ENCODE results near the gene C1orf122.
A peak's percentile ranks its signal among the peaks of the same experiment; 100 is the strongest.

Gene C1orf122

DNA sequence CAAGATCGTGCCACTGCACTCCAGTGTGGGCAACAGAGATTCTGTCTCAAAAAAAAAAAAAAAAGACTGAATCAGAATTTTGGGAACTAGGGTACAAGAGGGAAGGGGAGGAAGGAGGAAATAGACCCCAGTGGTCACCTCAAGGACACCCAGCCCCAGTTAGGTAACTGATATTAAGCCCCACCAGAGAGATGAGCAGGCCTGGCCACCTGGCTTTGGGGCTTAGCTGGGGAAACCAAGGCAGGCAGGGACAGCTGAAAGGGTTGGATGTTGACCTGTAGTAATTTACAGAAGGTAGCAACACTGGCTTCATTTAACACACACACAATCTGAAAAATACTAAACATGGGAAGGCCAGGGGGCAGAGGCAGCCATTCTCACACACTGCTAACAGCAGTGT lies 5.2 kb upstream of the C1orf122 start:
- no peak for DNase-seq

DNA sequence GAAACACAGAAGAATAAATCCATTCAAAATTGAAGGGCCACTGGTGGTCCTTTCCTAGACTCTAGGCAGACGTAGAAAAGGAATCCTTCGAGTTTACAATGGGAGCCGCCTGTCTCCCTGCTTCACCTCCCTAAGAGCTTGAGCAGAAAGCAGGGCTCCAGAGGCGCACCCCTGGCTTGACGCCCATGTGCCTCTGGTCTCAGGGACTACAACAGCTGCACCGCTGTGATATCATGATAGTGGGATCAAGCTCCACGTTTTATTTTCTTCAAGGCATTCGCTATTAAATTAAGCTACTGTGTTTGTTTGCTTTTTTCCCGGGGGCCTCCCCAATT lies 403 bp upstream of the C1orf122 start:
- no peak for DNase-seq

DNA sequence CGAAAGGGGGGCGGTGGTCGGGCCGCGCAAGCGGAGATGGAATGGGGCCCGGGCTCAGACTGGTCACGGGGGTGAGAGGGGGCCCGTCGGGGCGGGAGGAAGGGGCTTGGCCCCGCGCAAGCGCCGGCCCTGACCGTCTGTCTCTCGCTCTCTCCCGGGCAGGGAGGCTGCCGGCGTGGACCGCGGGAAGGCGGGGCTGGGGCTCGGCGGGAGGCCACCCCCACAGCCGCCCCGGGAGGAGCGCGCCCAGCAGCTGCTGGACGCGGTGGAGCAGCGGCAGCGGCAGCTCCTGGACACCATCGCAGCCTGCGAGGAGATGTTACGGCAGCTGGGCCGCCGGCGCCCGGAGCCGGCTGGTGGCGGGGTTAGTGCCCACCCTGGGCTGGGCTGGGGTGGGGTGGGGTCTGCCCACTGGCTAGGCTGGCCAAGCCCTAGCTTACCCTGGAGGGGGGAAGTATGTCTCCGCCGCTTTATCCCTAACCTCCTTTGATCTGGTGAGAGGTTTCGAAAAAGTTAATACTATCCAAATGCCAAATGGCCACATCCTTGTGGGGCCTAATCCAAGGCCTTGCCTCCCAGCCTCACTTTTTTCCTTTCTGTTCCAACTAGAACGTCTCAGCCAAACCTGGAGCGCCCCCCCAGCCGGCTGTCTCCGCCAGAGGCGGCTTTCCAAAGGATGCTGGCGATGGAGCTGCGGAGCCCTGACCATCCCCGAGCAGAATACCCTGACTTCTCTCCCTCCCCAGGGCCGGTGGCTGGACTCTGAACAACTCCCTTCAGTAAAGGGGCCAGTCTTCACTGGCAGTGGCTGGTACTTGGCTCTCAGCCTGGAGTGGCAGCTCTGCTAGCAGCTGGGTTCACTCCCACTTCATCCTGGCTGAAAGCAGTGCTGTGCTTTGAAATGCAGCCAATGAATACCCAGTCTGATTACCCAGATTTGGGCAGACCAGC lies 1.1 kb downstream of the C1orf122 start:
- no peak for DNase-seq

DNA sequence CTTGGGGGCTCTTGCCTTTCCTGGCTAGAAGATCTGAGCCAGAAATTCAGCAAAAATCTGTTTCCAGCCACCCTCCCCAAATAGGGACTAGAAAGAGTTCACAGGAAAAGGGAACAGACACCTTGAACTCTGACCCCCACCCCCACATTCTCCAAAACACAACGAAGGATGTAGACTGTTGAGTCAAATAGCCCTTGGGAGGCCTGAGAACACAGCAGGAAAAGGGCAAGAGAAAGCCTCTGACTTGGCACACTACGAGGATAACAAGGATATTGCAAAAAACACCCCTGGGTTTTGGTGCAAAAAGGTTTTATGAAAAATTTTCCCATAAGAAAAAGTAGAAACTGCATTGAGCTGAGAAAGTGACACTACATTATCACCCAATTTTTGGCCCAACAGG lies 2.4 kb downstream of the C1orf122 start:
- no peak for DNase-seq

DNA sequence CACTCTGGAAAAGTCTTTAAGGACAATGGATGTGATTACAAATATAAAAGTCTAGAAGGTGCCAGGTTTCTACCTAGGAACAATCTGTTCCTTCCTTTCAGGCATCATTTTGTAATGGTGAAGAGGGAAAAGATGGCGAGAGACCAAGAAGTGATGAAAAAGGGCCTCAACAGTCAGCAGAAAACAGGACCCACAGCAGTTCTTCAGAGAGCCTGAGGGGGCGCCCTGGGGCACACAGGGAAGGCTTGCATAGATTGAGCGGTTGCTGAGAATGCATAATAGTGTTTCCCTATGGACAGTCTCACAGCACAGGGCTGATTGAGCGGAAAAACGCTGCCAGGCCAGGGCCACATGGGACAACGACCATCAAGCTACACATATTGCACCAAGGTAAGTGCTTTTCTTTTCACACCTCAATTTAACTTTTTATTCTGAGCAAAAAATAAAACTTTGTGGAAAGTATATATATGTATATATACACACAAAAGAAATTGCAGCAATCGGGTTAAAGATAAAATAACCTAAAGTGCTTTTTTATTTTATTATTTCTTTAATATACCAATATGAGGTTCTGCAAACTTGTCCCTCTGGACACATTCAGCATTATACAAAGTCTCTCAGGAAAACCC lies 3.6 kb downstream of the C1orf122 start:
- peak; percentile 67 for DNase-seq

DNA sequence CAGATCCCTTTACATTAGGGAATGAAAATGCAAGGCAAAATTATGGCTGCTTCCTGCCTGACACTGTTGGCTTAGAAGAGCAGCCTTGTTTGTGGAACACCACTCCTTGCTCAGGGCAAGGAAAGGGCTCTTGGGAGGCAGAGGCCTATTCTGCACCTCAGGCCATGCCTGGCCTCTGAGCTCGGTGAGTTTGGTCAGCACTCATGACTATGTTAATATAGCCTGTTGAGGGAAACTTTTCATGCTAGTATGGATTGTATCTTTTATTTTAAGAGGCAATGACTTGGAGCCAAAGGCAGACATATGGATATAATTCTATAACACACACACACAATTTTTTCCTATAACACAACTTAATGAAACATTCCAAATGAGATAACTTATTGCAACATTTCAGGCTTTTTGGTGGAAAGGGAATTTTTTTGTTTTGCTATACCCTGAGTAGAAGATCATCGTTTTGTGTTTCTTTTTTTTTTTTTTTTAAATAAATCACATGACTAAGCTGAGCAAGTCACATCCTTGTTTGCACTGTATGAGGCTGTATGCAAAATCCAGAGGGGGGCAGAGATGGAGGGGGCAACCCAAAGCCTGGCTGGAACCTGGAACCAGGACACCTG lies 6.0 kb downstream of the C1orf122 start:
- DNase-seq = no peak

DNA sequence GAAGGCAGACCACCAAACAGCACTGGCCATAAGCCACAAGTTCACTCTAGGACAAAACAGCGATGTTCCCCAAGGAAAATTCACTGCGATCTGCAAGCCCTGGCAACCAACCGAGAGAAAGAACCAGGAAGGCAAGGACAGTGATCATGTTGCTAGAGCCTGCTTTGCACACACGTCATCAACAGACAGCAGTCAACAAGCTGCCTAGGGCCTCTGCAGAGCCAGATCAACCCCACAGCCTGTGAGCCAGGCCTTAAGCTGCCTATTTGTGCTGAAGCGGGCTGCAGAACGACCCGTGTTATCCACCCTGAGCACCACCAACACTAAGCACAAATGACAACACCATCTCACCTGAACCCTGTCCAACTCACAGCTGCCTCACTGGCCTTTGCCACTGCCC lies 6.7 kb downstream of the C1orf122 start:
- DNase-seq = no peak

DNA sequence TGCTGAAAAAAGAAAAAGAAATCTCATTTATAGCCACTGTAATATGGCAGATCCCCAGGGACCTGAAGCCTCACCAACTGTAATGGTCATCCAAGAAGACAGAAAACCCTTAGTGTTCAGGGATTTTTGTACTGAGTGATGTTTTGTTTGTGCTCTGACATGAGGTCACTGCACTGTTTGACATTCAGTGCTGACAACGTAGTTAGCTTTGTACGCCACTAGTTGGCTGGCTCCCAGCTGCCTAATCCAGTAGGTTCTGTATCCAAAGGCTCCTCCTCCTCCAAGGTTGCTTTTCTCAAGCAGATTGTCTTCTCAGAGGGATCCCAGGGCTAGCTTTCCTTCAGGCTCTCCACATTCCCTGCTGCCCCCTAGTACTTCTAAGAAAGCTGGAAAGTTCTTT lies 9.9 kb downstream of the C1orf122 start:
- no peak for DNase-seq

DNA sequence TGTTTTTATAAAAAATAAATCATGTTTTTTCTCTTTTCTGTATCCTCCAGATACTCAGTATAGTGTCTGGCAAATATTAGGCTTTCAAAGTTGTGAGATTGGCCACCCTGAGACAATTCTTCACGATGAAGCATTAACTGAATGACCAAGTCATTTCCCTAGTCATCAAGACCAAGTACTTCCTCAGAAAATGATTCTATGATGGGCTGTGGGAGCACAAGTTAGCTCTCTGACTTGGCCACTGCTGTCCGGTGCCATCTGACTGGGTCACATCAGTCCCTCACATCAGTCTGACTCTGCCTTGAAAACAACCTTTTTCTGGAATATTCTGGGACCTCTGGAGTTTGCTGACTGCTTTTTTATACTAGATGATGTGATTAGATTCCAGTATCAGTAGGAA lies 13.9 kb downstream of the C1orf122 start:
- no peak for DNase-seq

DNA sequence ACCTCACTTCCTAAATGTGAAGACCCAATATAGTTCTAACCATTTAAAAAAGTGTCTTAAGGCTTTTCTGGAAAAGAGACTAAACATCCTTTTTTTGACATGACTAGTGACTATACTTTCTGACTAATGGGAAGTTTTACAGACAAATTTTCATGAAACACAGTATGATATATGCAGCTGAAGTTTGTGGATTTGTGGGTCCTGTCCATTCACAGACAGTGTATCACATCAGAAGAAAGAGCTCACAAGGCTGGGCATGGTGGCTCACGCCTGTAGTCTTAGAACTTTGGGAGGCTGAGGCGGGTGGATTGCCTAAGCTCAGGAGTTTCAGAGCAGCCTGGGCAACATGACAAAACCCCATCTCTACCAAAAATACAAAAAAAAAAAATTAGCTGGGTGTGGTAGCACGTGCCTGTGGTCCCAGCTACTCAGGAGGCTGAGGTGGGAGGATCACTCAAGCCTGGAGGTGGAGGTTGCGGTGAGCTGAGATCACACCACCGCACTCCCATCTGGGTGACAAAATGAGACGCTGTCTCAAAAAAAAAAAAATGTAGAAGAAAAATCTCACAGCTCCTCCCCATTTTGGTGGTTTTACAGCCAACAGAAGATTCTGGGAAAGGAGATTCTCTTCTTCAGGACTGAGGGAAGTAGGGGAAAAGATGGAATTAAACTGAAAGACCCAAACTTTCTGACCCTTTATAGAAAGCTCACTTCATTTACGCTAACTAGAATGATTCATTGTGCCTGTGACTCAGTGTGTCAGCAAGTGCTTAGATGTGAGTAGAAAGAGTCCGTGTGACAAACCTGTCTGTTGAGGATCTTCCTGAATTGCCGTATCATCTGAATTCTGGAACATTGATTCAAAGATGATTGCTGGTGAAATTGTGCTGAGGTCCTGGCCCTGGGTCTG lies 15.6 kb downstream of the C1orf122 start:
- no peak for DNase-seq

DNA sequence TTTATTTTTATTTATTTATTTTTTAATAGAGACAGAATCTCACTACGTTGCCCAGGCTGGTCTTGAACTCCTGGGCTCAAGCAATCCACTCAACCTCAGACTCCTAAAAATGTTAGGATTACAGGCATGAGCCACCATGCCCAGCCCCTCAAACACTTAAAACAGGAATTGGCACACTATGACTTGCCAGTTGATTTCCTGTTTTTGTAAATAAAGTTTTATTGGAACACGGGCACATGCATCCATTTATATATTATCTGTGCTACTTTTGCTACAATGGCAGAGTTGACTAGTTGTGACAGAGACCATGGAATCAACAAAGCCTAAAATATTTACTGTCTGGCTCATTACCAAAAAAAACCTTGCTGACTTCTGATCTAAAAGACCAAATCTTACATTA lies 16.4 kb downstream of the C1orf122 start:
- no peak for DNase-seq

DNA sequence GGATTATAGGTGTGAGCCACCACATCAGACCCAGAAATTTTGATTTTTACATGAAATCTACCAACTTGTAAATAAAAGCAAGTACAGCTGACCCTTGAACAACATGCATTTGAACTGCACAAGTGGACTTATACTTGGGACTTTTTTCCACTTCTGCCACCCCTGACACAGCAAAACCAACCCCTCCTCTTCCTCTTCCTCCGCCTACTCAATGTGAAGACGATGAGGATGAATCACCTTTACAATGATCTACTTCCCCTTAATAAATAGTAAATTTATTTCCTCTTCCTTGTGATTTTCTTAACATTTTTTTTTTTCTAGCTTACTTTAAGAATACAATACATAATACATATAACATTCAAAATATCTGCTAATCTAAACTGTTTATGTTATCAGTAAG lies 17.9 kb downstream of the C1orf122 start:
- no peak for DNase-seq

DNA sequence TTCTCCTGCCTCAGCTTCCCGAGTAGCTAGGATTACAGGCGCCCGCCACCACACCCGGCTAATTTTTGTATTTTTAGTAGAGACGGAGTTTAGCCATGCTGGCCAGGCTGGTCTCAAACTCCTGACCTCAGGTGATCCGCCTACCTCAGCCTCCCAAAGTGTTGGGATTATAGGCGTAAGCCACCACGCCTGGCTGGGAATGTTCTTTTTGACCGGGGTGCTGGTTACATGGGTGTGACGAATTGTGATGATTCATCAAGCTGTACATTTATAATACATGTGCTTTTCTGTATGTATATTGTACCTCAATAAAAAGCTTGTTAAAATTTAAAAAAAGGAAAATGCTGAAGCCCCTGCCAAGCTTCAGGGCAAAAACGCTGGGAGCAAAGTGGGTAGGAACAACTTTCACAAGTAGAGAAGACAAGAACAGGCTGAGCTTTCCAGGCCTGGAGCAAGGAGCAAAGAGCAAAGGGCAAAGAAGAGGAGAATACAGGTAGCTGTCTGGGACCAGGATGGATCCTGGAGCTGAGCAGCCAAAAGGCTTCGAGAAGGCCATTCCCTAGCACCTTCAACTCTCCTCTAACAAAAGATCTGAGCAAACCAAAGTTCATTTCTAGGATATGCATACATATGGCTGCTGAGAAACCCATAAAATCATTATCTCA lies 21.0 kb downstream of the C1orf122 start:
- no peak for DNase-seq

DNA sequence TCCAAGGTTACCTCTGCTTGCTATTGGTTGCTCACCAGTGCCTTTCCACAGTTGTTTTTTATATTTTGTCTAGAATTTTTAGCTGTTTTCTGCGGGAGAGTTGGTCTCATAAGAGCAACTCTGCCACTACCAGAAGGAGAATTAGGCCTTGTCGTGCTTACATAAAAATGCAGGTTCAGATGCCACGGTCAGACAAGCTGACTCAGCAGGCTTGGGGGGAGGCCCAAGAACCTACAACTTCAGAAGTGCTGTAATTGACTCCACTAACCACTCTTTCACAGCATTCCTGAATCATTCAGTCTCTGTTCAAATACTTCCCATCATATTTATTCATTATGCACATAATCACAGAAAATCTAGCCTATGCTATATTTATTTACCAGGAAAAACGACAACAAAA lies 23.5 kb downstream of the C1orf122 start:
- no peak for DNase-seq

DNA sequence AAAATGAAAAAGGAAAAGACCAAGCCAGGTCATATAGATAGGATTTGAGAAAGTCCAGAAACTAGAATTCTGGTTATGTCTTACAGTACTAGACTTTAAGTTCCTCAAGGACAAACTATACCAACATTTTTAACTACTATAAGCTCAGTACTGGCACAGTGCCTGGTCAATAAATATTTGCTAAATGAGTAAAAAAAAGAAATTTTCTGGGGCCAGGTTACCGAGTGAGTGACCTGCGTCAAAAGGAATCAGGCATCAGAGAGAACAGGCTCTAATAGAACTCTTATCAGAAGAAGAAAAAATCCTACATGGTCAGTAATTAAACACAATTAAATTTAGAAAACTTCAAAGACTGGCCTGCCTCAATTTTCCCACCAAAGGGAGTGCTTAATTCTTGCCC lies 24.2 kb downstream of the C1orf122 start:
- DNase-seq = no peak

DNA sequence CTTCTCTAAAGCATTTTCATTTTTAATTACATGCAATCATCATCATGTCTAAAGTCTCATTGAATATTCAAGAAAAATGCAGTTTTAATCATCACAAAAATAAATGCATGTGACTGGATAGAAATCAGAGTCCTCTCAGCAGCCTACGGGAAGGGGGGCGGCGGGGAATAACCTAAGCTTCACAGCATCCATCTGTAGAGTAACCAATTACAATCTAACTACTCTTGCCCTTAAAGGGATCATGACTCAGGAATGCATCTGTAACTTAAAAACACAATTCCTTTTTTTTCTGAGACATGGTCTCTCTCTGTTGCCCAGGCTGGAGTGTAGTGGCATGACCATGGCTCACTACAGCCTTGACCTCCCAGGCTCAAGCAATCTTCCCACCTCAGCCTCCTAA lies 29.2 kb downstream of the C1orf122 start:
- DNase-seq = no peak

DNA sequence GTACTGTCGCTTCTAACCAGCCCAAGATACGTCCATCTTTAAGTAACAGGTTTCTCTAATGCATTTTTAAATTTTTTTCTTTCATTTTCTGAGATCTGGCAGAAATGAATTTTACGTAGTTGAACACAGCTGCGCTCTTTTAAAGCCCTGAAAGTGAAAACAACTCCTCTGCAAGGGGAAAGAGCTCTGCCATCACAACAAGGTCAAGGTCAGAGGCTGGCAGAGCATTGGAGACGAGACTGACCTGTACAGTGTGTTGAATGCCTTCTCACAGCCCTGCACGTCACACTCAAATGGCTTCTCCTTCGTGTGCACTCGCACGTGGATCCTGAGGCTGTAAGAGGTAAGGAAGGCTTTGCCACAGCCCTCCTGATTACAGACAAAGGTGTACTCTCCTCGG lies 32.1 kb downstream of the C1orf122 start:
- DNase-seq = no peak

DNA sequence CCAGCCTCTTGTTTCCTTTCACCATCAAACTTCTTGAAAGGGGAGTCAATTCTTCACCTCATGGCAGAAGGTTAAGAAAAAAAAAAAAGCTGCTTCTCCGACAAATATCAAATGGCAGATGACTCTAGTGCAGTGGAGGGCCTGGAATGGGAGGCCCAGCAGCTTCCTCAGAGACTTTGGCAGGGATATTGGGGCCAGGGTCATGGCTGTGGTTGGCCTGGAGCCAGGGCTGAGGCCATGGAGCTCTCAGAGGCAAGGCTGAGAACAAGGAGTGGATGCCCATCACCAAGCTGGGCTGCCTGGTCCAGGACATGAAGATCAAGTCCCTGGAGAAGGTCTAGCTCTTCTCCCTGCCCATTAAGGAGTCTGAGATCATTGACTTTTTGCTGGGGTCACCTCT lies 33.1 kb downstream of the C1orf122 start:
- DNase-seq = no peak

DNA sequence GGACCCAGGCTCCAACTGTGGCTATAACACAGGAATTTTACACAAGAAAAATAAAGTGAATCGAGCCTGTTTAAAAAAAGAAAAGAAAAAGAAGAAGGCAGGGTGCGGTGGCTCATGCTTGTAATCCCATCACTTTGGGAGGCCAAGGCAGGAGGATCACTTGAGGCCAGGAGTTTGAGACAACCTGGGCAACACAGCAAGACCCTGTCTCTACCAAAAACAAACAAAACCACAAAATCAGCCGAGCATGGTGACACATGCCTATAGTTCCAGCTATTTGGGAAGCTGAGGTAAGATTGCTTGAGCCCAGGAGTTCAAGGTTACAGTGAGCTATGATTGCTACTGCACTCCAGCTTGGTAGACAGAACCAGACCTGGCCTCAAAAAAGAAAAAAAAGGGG lies 34.1 kb downstream of the C1orf122 start:
- DNase-seq = no peak

DNA sequence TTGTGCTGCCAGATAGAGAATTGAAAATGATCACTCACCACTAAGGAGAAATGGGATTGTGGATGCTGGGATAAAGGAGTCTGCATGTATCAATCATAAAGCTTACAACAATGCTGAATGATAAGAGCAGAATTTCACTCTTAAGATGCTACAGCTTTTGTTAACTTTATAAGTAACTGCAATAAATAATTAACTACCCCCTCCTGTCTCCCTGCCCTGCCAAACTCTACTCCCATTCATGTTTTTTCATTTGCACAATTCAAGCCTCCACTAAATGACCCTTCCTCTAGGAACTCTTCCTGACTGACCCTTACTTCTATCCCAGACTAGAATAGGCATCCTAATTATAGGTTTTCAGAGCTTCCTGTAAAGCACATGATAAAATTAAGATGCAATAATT lies 36.9 kb downstream of the C1orf122 start:
- DNase-seq = no peak

DNA sequence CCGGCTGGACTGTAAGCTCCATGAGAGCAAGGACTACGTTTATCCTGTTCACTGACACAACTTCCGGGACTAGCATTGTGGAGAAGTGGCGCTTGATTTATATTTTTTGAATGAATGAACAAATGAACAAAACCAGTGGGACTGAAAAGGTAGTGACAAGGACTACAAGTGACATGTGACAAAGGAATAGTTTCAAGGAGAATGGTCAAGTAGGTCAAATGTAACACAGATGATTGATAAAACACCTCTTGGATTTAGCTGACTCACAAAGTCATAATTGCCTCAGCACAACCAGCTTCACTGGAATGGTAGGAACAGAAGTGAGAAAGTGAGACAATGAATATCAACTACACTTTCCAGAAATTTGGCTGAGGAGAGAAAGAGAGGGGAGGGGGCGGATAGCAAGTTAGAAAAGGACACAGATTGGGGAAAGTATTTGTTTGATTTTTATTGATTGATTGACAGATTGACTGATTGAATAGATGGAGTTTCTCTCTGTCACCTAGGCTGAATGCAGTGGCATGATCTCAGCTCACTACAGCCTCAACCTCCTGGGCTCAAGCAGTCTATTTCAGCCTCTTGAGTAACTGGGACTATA lies 37.6 kb downstream of the C1orf122 start:
- no peak for DNase-seq

DNA sequence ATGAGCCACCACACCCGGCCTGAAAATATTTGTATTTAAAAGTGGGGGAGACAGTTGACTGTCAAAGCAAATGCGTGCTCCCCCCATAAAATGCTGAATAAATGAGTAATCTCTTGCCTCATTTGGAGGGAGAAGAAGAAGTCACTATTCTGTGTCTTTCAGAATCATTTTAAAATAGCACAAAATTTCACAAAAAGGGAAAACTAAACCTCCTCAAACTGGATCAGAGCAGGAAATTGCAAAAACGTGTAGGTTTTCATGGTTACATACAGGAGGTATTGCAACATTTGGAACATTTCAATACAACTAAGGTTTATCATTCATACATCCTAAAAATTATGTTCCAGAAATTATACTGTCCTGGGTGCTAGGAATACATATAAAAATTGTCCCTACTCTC lies 38.2 kb downstream of the C1orf122 start:
- no peak for DNase-seq

Measured in stimulated activated CD4-positive, alpha-beta T cell treated with anti-CD3 and anti-CD28 coated beads, Interleukin-4, amount 100 ng/mL, for 1 hour (primary cell).